HG03520 (cell line): Measurements from ENCODE around the gene TTC4.

Experiments used
- ATAC-seq: cut with Tn5 transposase; IDR thresholded peaks from one replicate; pipeline ENCODE4 v1.9.1; 2021; ENCODE audit warnings: mild to moderate bottlenecking, moderate library complexity; ENCODE audit not compliant: unreplicated experiment

TTC4 gene

DNA sequence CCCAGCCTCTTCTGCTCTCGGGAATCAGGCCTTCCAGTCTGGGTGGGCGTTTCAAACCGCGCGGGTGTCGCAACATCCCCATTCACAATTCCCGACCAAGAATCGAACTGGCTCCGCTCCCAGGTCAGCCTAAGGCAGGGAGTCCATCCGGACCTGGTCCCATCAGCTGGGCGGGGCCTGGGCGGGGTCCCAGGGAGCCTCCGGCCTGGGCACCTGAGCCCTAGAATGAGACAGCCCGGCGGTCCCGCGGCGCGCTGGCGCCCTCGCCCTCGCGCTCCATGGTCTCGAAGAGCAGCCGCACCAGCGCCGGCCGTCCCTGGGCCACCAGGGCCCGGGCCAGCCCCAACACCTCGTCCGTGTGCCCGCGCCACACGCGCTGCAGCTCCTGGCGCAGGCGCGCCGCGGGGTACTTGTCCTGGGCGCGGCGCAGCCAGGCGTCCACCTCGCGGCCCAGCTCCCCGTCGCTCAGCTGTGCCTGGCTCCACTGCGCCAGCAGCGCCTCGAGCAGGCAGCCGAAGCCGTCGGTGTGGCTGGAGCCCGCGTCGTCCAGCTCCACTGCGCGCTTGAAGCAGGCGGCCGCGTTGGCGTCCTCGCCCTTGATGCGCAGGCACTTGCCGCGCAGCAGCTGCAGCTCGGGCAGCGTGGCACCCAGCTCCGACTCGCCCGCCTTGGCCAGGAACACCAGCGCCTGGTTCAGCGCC, 65.5 kb downstream of the TTC4 start:
- ATAC-seq, result no peak

DNA sequence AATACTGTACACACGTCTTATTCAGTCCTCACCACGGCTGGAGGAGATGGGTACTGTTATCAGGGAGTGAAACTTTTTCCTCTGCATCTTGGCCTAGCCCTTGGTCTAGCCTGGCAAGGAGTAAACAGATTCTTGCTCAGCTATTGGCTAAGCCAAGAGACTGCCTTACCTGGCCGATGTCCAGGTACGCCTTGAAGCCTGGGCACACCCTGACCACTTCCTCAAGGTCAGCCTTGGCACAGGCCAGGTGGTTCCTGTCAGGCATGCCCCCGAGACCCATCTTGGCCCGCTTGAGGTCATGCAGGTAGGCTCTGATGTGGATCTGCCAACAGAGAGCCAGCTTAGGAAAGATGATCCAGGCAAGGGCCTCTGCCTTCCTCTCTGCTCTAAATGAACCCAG, 66.5 kb downstream of the TTC4 start:
- ATAC-seq, result no peak

DNA sequence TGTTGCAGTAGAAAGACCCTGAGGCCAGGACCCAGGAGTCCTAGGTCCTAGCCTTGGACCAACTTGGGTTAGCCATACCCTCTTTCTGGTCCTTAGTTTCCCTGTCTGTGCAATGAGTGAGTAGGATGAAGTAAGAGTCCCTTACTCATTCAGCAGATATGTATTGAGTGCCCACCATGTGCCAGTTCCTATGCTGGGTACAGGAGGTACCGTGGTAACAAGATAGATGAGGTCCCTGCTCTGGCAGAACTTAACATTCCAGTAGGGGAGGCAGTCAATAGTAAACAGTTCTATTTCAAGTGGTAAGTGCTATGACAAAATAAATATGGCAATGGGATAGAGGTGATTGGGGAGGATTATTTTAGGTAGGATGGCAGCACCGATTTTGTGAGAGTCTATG, 66.9 kb downstream of the TTC4 start:
- ATAC-seq, result no peak

DNA sequence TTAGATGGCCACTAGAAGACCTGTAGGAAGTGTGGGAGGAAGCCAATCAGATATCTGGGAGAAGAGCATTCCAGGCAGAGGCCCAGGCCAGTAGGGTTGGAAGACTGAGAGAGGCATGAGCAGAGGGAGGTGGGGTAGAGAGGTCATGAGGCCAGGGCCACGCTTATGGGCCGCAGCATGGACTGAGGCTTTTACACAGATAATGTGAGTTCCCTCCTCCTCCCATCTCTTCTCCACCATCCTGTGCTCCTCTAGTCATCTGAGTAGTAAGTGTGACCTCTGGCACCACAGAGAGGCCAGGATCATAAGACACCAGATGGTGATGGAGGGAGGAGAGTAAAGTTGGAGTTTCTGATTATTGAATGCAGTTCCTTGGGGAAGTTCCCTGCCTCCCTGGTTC, 68.4 kb downstream of the TTC4 start:
- ATAC-seq, result no peak

DNA sequence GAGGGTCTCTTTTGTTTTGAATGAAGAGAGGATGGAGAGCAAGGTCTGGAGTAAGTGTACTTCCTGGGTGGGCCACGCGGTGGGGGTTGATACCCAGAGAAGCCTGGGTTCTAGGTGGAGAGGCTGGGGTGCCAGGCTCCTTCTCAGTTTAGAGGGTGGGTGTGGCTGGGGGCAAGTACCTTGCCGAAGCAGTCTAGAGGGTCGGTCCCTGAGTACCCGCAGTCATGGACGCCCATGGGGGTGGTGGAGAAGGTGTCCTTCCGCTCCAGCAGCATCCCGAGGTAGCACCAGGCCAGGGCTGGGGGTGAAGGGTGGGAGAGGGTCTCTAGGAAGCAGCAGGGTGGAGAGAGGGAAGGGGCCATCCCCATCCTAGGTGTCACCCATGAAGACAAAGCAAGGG, 71.1 kb downstream of the TTC4 start:
- ATAC-seq, result no peak

DNA sequence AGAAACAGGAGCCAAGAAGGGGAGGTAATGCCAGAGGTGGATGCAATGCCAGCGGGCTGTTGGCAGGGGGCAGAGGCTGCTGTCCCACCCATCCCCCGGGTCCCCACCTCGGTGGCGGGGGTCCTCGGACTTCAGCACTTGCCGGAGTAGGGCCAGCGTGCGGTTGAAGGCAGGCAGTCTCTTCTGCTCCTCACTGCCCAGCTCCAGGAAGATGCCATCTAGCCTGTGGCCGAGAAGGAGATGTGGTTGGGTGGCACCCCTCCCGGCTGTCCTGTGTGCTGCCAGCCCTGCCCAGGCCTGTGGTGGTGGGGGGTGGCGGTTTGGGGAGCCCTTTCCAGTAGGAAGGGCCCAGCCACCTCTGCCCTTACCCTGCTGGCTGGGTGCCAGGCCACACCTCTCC, 71.9 kb downstream of the TTC4 start:
- no peak for ATAC-seq

DNA sequence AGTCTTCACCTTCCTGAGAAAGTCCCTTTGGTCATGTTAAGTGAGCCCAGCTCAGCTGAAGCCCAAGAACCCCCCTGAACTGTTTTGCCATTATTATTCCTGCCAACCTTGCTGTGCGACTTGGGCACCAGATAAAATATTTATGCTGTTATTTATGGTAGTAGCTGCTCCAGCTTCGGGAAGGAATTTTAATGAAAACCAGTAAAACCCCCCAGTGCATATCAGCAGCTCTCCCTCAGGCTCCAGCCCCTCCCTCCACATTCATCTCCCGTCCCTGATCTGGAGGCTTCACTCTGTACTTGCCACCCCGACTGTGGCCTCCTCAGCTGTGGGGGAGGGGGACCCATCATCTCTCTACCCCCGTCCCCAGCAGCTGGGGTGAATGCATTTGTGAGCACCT, 72.8 kb downstream of the TTC4 start:
- ATAC-seq, result no peak

DNA sequence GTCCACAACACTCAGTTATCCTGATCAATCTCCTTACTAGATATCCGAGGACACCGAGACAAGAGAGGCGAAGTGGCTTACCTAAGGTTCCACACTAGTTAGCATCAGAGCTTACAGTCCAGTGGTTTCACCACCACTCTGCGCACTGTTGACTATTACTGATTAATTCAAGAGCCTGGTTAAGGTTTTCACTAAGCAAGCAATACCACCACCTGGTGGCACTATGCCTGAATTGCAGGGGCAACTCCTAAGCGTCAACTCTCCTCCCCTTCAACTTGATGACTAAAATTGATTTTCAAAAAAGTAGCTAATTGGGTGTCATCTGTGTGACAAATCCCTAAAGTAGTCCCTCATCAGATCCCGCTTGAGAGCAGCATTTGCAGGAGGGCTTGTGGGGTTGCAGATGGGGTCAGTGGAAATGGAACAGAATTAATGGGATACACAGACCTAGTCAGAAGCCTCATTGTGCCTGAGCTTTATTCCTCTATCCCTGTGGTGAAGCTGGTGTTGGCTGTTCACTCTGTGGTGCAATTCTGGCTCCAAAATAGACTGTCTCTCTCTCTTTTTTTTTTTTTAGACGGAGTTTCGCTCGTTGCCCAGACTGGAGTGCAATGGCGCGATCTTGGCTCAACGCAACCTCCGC, 76.3 kb downstream of the TTC4 start:
- no peak for ATAC-seq
